ENCODE measurements around the gene PTH. TPM values are rescaled to one million over a fixed set of nuclear protein-coding genes. Genes with fewer than 3 reads are reported as not detected.

Gene PTH
- total and polyA plus RNA-seq, 2 of the 8 experiments (the other 6 are each of a cell fraction or from before 2014, with no cell fraction given), result not detected

- TF ChIP-seq SP1 (IDR thresholded peaks at IDR 0.05; ENCODE audit: low read depth, low read length) (no peak), ATF2 (IDR thresholded peaks at IDR 0.05; ENCODE audit: low read length) (no peak), JUN (IDR thresholded peaks at IDR 0.05; ENCODE audit: low read depth, low read length) (no peak), MAFK (IDR thresholded peaks at IDR 0.05; ENCODE audit: low read depth, low read length) (no peak), ASH2L (IDR thresholded peaks at IDR 0.05; ENCODE audit: low read length) (no peak), TBP (IDR thresholded peaks at IDR 0.05; ENCODE audit: low read depth, low read length) (no peak), RXRA (IDR thresholded peaks at IDR 0.05; ENCODE audit: insufficient read depth, low read depth, low read length) (no peak), RAD21 (IDR thresholded peaks at IDR 0.05 in 1 of 2, conservative IDR thresholded peaks at IDR 0.05 in 1 of 2; ENCODE audit: low read depth in 2 of 2, low read length in 2 of 2) (no peak), RFX5 (IDR thresholded peaks at IDR 0.05; ENCODE audit: borderline replicate concordance, low read depth, low read length) (no peak)
Measured at GRCh38 chr11:13473013-13473722, 22.6 kb downstream of the PTH start (continued).

Measured in H1 (cell line).